B cell (primary cell): ENCODE results near the gene GPR15. TPM values are rescaled to one million over a fixed set of nuclear protein-coding genes. Genes with fewer than 3 reads are reported as not detected.

Experiments used
- ATAC-seq: fragments of 200-7000 bp; cut with Tn5 transposase; one replicate; pipeline ENCODE4 v1.10.0; 2021; ENCODE audit warnings: low read depth, mild to moderate bottlenecking, moderate number of reproducible peaks, moderate library complexity
- CTCF ChIA-PET: fragments of 350-600 bp; sonication (Branson Sonifier 250); formaldehyde crosslinking; loops from one replicate; lab custom pipeline; 2021; ENCODE audit warnings: antibody characterized with exemption, inconsistent platforms; lab: Charles Lee
- POLR2A ChIA-PET: fragments of 350-600 bp; sonication (Branson Sonifier 250); formaldehyde crosslinking; loops from one replicate; lab custom pipeline; 2021; ENCODE audit warnings: antibody characterized with exemption; lab: Charles Lee
- DNase-seq: peaks from one replicate; pipeline ENCODE4 v3.0.0; 2013
- H2AFZ ChIP-seq: 2 replicates; pipeline ENCODE4 v1.6.1; 2012; ENCODE audit warnings: mild to moderate bottlenecking, low read depth, low read length; ENCODE audit not compliant: insufficient read depth, poor library complexity, severe bottlenecking
- H3K27ac ChIP-seq, 2 donors: 1 replicate in 1 of 2; 2 replicates in 1 of 2; pipeline ENCODE4 v1.5.1; 2012 to 2013; ENCODE audit warnings: low read length in 2 of 2, mild to moderate bottlenecking in 2 of 2, moderate library complexity in 1 of 2
- H3K27me3 ChIP-seq, 4 experiments: fragments of 200-600 bp in 1 of 4; sonication (generic) in 1 of 4; replicated peaks in 1 of 4; 1 replicate in 2 of 4; 2 replicates in 2 of 4; pipeline versions ENCODE4 v1.6.1 to v1.7.0; 2013 to 2016; ENCODE audit warnings: low read length in 3 of 4, mild to moderate bottlenecking in 2 of 4, mixed read lengths in 1 of 4, moderate library complexity in 1 of 4; ENCODE audit not compliant: insufficient read depth in 4 of 4, control insufficient read depth in 3 of 4; ENCODE audit errors: control extremely low read depth in 1 of 4
- H3K36me3 ChIP-seq, 2 experiments: replicated peaks in 1 of 2; 1 replicate in 1 of 2; 2 replicates in 1 of 2; pipeline versions ENCODE4 v1.6.1 to v1.7.1; 2013; ENCODE audit warnings: low read length in 1 of 2; ENCODE audit not compliant: insufficient read depth in 2 of 2, control insufficient read depth in 1 of 2; ENCODE audit errors: control extremely low read depth in 1 of 2, extremely low read depth in 1 of 2
- H3K4me1 ChIP-seq, 2 donors: fragments of 200-600 bp in 1 of 2; sonication (generic) in 1 of 2; 1 replicate in 1 of 2; 2 replicates in 1 of 2; pipeline versions ENCODE4 v1.5.1 to v1.6.1; 2013 to 2017; ENCODE audit warnings: low read length in 2 of 2; ENCODE audit not compliant: control insufficient read depth in 2 of 2, insufficient read depth in 2 of 2
- H3K4me2 ChIP-seq: replicated peaks from 2 replicates; pipeline ENCODE3; 2012; ENCODE audit warnings: mild to moderate bottlenecking, low read depth, low read length; ENCODE audit not compliant: poor library complexity, severe bottlenecking
- H3K4me3 ChIP-seq, 5 experiments: fragments of 200-600 bp in 1 of 5; sonication (generic) in 1 of 5; 1 replicate in 3 of 5; 2 replicates in 2 of 5; pipeline versions ENCODE4 v1.5.1 to v1.7.0; 2011 to 2016; ENCODE audit warnings: low read length in 4 of 5, mild to moderate bottlenecking in 4 of 5, low read depth in 2 of 5, control low read depth in 1 of 5, moderate library complexity in 1 of 5; ENCODE audit not compliant: insufficient read depth in 1 of 5; ENCODE audit errors: control extremely low read depth in 1 of 5, extremely low read depth in 1 of 5
- H3K79me2 ChIP-seq: fragments of 200-600 bp; sonication (generic); one replicate; pipeline ENCODE4 v1.6.0; 2016; ENCODE audit warnings: low read length; ENCODE audit not compliant: control insufficient read depth, insufficient read depth
- H3K9ac ChIP-seq: fragments of 200-600 bp; sonication (generic); 2 replicates; pipeline ENCODE4 v1.6.1; 2017; ENCODE audit warnings: mild to moderate bottlenecking, low read length, moderate library complexity
- H3K9me3 ChIP-seq, 3 donors: one replicate each; pipeline versions ENCODE4 v1.6.1 to v1.7.1; 2013; ENCODE audit warnings: low read length in 2 of 3; ENCODE audit not compliant: control insufficient read depth in 2 of 3, insufficient read depth in 1 of 3; ENCODE audit errors: control extremely low read depth in 1 of 3
- H4K20me1 ChIP-seq: 2 replicates; pipeline ENCODE4 v1.6.0; 2012; ENCODE audit warnings: mild to moderate bottlenecking, low read length; ENCODE audit not compliant: insufficient read depth, control insufficient read depth, poor library complexity, severe bottlenecking
- H3K27ac Mint-ChIP-seq: one replicate; pipeline ENCODE4 v1.8.0; 2021; ENCODE audit warnings: mixed read lengths
- H3K27me3 Mint-ChIP-seq: one replicate; pipeline ENCODE4 v1.8.0; 2021; ENCODE audit warnings: mixed read lengths
- H3K4me1 Mint-ChIP-seq: one replicate; pipeline ENCODE4 v1.8.0; 2021; ENCODE audit warnings: mixed read lengths
- H3K4me3 Mint-ChIP-seq: one replicate; pipeline ENCODE4 v1.8.0; 2021; ENCODE audit warnings: mixed read lengths
- H3K9me3 Mint-ChIP-seq: one replicate; pipeline ENCODE4 v1.8.0; 2022; ENCODE audit warnings: mixed read lengths; ENCODE audit not compliant: insufficient read depth
- CTCF ChIP-seq: fragments of 200-600 bp; IDR thresholded peaks from one replicate; pipeline ENCODE4 v1.8.0; 2022; ENCODE audit warnings: antibody characterized with exemption, mild to moderate bottlenecking
- EZH2 ChIP-seq: IDR thresholded peaks from 2 replicates; pipeline ENCODE4 v1.6.1; 2012; ENCODE audit warnings: borderline replicate concordance, low read depth, mild to moderate bottlenecking, moderate library complexity, low read length; ENCODE audit not compliant: insufficient read depth, poor library complexity, severe bottlenecking
- WGBS: methylation state at CpG from one replicate; pipeline ENCODE4 v1.1.5; 2013; ENCODE audit warnings: missing lambda C conversion rate; ENCODE audit not compliant: insufficient coverage; 5-methylcytosine and 5-hydroxymethylcytosine counted together
- intact Hi-C: fragments of 100-400 bp; cut with micrococcal nuclease; formaldehyde crosslinking; loops from one replicate; pipeline ENCODE4 v1.10.0; 2022
- polyA plus RNA-seq: library from polyadenylated mRNA; depleted of rRNA; stranded (reverse); fragments of >200 nt; gene quantifications from 2 replicates; pipeline ENCODE4 v1.2.3, GENCODE V29; 2012
- total RNA-seq, 2 donors: library from RNA; stranded (reverse); fragments of 120-200 nt in 1 of 2; gene quantifications; 1 replicate in 1 of 2; 2 replicates in 1 of 2; pipeline versions ENCODE4 v1.2.3 to v1.2.4, GENCODE V29; 2013 to 2022

GPR15 gene
- total and polyA plus RNA-seq, 2 donors (not counting 1 experiment from before 2014, with no cell fraction given), result 6.4 to 6.5 TPM

GRCh38 chr3:98565843-98566242 lies 34.1 kb downstream of the GPR15 start:
- intact Hi-C loops, result no loop called here
- ATAC-seq (no peak), DNase-seq (no peak)
- TF ChIP-seq CTCF (no peak), EZH2 (no peak)
- ChIA-PET POLR2A (no interaction called here), CTCF (interaction anchor here (1.1 to 1.7 kb wide), 2 partner anchors 57 to 528 kb away, joined by 3 read pairs; no protein-coding TSS in a partner anchor)
- H3K9me3 ChIP-seq, result no peaks in the 10 kb centered on the region
- H3K9me3 Mint-ChIP-seq, result peaks cover 3% of the 10 kb centered on the region
- no peak overlapping the region for H3K4me3 ChIP-seq
- H3K4me1 Mint-ChIP-seq, result peaks cover 22% of the 10 kb centered on the region
- peaks cover 3 to 22% of the 10 kb centered on the region in 2 donors for H3K4me1 ChIP-seq
- WGBS, result 94% methylated on average over 6 of the region's 6 CpGs
- no peaks in the 10 kb centered on the region for H3K27me3 ChIP-seq
- H3K27ac ChIP-seq, result no peak overlapping the region
- no peak overlapping the region for H2AFZ ChIP-seq
- H3K27me3 Mint-ChIP-seq, result no peaks in the 10 kb centered on the region
- H3K27ac Mint-ChIP-seq, result no peak overlapping the region
- no peaks in the 10 kb centered on the region for H3K36me3 ChIP-seq
- no peaks in the 10 kb centered on the region for H4K20me1 ChIP-seq
- no peak overlapping the region for H3K9ac ChIP-seq
- H3K79me2 ChIP-seq, result no peaks in the 10 kb centered on the region
- no peak overlapping the region for H3K4me3 Mint-ChIP-seq
- H3K4me2 ChIP-seq, result no peak overlapping the region

GRCh38 chr3:98567666-98568270 lies 36.0 kb downstream of the GPR15 start:
- Mint-ChIP-seq H3K27me3 (no peaks in the 10 kb centered on the region), H3K9me3 (peaks cover 3% of the 10 kb centered on the region), H3K27ac (no peak overlapping the region), H3K4me3 (no peak overlapping the region), H3K4me1 (peaks cover 20% of the 10 kb centered on the region)
- intact Hi-C loops, result no loop called here
- Histone ChIP-seq H3K9me3 (no peaks in the 10 kb centered on the region), H3K4me1 (peaks cover 3 to 15% of the 10 kb centered on the region in 2 donors), H3K36me3 (no peaks in the 10 kb centered on the region), H4K20me1 (no peaks in the 10 kb centered on the region), H3K27ac (no peak overlapping the region), H3K27me3 (no peaks in the 10 kb centered on the region), H3K4me3 (no peak overlapping the region), H2AFZ (no peak overlapping the region), H3K79me2 (no peaks in the 10 kb centered on the region), H3K4me2 (no peak overlapping the region), H3K9ac (no peak overlapping the region)
- CTCF ChIA-PET, result interaction anchor here (0.6 kb wide), 1 partner anchor 32 kb away, joined by 3 read pairs; no protein-coding TSS in a partner anchor
- no CpG with 5 or more reads among the region's 2 CpGs for WGBS
- ATAC-seq (no peak), DNase-seq (no peak)
- TF ChIP-seq CTCF (no peak), EZH2 (no peak)
- POLR2A ChIA-PET, result no interaction called here
